Astrocyte (in vitro differentiated cells and primary cell): ENCODE results near the gene OR4F6. TPM values are rescaled to one million over a fixed set of nuclear protein-coding genes. Genes with fewer than 3 reads are reported as not detected.
"Not testable (repeated sequence)": the region's sequence is repeated elsewhere in the genome, so short reads cannot be mapped to it uniquely, and the experiment has no call there.

Source experiments
- DNase-seq: peaks from one replicate; pipeline ENCODE4 v3.0.0-alpha.2; 2010; ENCODE audit warnings: low read depth
- FAIRE-seq: peaks from 2 replicates; lab custom pipeline; 2011; peaks lifted over from hg19 to GRCh38; lab: Jason Lieb, UNC
- H2AFZ ChIP-seq: 2 replicates; pipeline ENCODE4 v1.6.0; 2012; ENCODE audit warnings: low read depth, low read length, inconsistent platforms
- H3K27ac ChIP-seq: 2 replicates; pipeline ENCODE4 v1.5.1; 2011; ENCODE audit warnings: low read depth, low read length, inconsistent platforms
- H3K27me3 ChIP-seq: 2 replicates; pipeline ENCODE4 v1.6.0; 2011; ENCODE audit warnings: low read length, inconsistent platforms; ENCODE audit not compliant: insufficient read depth
- H3K36me3 ChIP-seq: 2 replicates; pipeline ENCODE4 v1.5.1; 2011; ENCODE audit warnings: low read length, inconsistent platforms; ENCODE audit not compliant: insufficient read depth
- H3K4me1 ChIP-seq: 2 replicates; pipeline ENCODE4 v1.5.1; 2011; ENCODE audit warnings: low read length, inconsistent platforms; ENCODE audit not compliant: insufficient read depth
- H3K4me2 ChIP-seq: 2 replicates; pipeline ENCODE4 v1.6.0; 2012; ENCODE audit warnings: low read length, inconsistent platforms
- H3K4me3 ChIP-seq: 2 replicates; pipeline ENCODE4 v1.5.1; 2011; ENCODE audit warnings: low read depth, mild to moderate bottlenecking, low read length, inconsistent platforms; ENCODE audit not compliant: insufficient read depth
- H3K79me2 ChIP-seq: 2 replicates; pipeline ENCODE4 v1.6.0; 2012; ENCODE audit warnings: mild to moderate bottlenecking, low read length, inconsistent platforms; ENCODE audit not compliant: insufficient read depth
- H3K9ac ChIP-seq: 2 replicates; pipeline ENCODE4 v1.6.0; 2012; ENCODE audit warnings: mild to moderate bottlenecking, low read length, inconsistent platforms
- H3K9me3 ChIP-seq: 2 replicates; pipeline ENCODE4 v1.5.1; 2012; ENCODE audit warnings: low read depth, mild to moderate bottlenecking, low read length, inconsistent platforms; ENCODE audit not compliant: insufficient read depth
- H4K20me1 ChIP-seq: 2 replicates; pipeline ENCODE4 v1.6.0; 2012; ENCODE audit warnings: low read length, inconsistent platforms; ENCODE audit not compliant: insufficient read depth
- H3K27ac Mint-ChIP-seq: one replicate; pipeline ENCODE4 v1.8.0; 2021; ENCODE audit warnings: mild to moderate bottlenecking, mixed read lengths; ENCODE audit not compliant: unreplicated experiment
- H3K27me3 Mint-ChIP-seq: one replicate; pipeline ENCODE4 v1.8.0; 2021; ENCODE audit warnings: low read depth, mixed read lengths; ENCODE audit not compliant: unreplicated experiment
- H3K36me3 Mint-ChIP-seq: one replicate; pipeline ENCODE4 v1.8.0; 2021; ENCODE audit warnings: low read depth, mixed read lengths; ENCODE audit not compliant: unreplicated experiment
- H3K4me1 Mint-ChIP-seq: one replicate; pipeline ENCODE4 v1.8.0; 2021; ENCODE audit warnings: low read depth, mixed read lengths; ENCODE audit not compliant: unreplicated experiment
- H3K4me3 Mint-ChIP-seq: one replicate; pipeline ENCODE4 v1.8.0; 2021; ENCODE audit warnings: mild to moderate bottlenecking, moderate library complexity, mixed read lengths; ENCODE audit not compliant: unreplicated experiment
- H3K9me3 Mint-ChIP-seq: one replicate; pipeline ENCODE4 v1.8.0; 2021; ENCODE audit warnings: mild to moderate bottlenecking, mixed read lengths; ENCODE audit not compliant: unreplicated experiment
- CTCF ChIP-seq: IDR thresholded peaks from 2 replicates; pipeline ENCODE4 v1.5.1; 2011; ENCODE audit warnings: low read depth, mild to moderate bottlenecking, inconsistent platforms, low read length, moderate library complexity; ENCODE audit not compliant: insufficient read depth
- EZH2 ChIP-seq: IDR thresholded peaks from 2 replicates; pipeline ENCODE4 v1.6.1; 2012; ENCODE audit warnings: mild to moderate bottlenecking, low read length, inconsistent platforms; ENCODE audit not compliant: insufficient read depth
- total RNA-seq: library from RNA; stranded (reverse); gene quantifications from 2 replicates; pipeline ENCODE4 v1.2.1, GENCODE V29; 2021

The OR4F6 gene
- total RNA-seq, 1 donor from 2014 or later: not detected

- H3K36me3 Mint-ChIP-seq: no peaks in the 10 kb centered on the region
- H3K36me3 ChIP-seq: no peaks in the 10 kb centered on the region
These were observed 21.4 kb upstream of the OR4F6 start for GRCh38 chr15:101781928-101782327.

DNA sequence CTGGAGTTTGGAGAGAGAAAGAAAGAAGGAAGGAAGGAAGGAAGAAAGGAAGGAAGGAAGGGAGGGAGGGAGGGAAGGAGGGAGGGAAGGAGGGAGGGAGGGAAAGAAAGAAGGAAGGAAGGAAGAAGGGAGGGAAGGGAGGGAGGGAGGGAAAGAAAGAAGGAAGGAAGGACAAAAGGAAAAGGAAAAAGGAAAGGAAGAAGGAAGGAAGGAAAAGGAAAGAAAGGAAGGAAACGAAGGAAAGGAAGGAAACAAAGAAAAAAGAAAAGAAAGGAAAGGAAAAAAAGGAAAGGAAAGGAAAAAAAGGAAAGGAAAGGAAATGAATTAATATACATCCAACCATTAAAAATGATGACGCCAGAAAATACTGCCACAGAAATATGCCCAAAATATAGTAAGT is 18.7 kb upstream of the OR4F6 start:
- Mint-ChIP-seq H3K27ac (no peak overlapping the region), H3K36me3 (no peaks in the 10 kb centered on the region), H3K4me1 (peaks cover 2% of the 10 kb centered on the region), H3K9me3 (no peaks in the 10 kb centered on the region), H3K4me3 (no peak overlapping the region), H3K27me3 (peaks cover 11% of the 10 kb centered on the region)
- no peak for TF ChIP-seq EZH2
- TF ChIP-seq CTCF: no peak
- H3K9ac ChIP-seq: no peak overlapping the region
- DNase-seq (no peak), FAIRE-seq (no peak)
- H2AFZ ChIP-seq: no peak overlapping the region
- no peak overlapping the region for H3K4me2 ChIP-seq
- no peaks in the 10 kb centered on the region for H3K9me3 ChIP-seq
- H3K27ac ChIP-seq: no peak overlapping the region
- no peak overlapping the region for H3K4me3 ChIP-seq
- H3K27me3 ChIP-seq: peaks cover 3% of the 10 kb centered on the region
- H3K79me2 ChIP-seq: no peaks in the 10 kb centered on the region
- H4K20me1 ChIP-seq: no peaks in the 10 kb centered on the region
- H3K4me1 ChIP-seq: no peaks in the 10 kb centered on the region
- H3K36me3 ChIP-seq: no peaks in the 10 kb centered on the region

More at GRCh38 chr15:101781928-101782327, 21.4 kb upstream of the OR4F6 start:
- no peak overlapping the region for H3K9ac ChIP-seq
- DNase-seq (no peak), FAIRE-seq (no peak)
- no peaks in the 10 kb centered on the region for H3K9me3 ChIP-seq
- no peak overlapping the region for H3K27ac Mint-ChIP-seq
- no peak for TF ChIP-seq CTCF
- no peak for TF ChIP-seq EZH2
- H2AFZ ChIP-seq: no peak overlapping the region
- H3K79me2 ChIP-seq: no peaks in the 10 kb centered on the region
- no peak overlapping the region for H3K4me2 ChIP-seq
- H4K20me1 ChIP-seq: no peaks in the 10 kb centered on the region
- no peaks in the 10 kb centered on the region for H3K4me1 ChIP-seq
- no peak overlapping the region for H3K4me3 ChIP-seq
- peaks cover 2% of the 10 kb centered on the region for H3K4me1 Mint-ChIP-seq
- no peak overlapping the region for H3K27ac ChIP-seq
- H3K27me3 ChIP-seq: peaks cover 3% of the 10 kb centered on the region
- H3K4me3 Mint-ChIP-seq: no peak overlapping the region
- peaks cover 26% of the 10 kb centered on the region for H3K27me3 Mint-ChIP-seq
- no peaks in the 10 kb centered on the region for H3K9me3 Mint-ChIP-seq

- not testable (repeated sequence) for H3K4me1 Mint-ChIP-seq, H3K4me2 ChIP-seq, H3K27ac ChIP-seq, H3K9me3 ChIP-seq, FAIRE-seq, H3K27me3 Mint-ChIP-seq, H3K36me3 Mint-ChIP-seq, H3K9me3 Mint-ChIP-seq, H3K4me1 ChIP-seq, H3K27ac Mint-ChIP-seq, H3K4me3 ChIP-seq, H3K27me3 ChIP-seq, H3K36me3 ChIP-seq, H3K79me2 ChIP-seq, H2AFZ ChIP-seq, H4K20me1 ChIP-seq, DNase-seq, H3K9ac ChIP-seq, H3K4me3 Mint-ChIP-seq
These were observed 16.9 kb upstream of the OR4F6 start for GRCh38 chr15:101786422-101786821.

GRCh38 chr15:101788001-101788400 is 15.3 kb upstream of the OR4F6 start:
- not testable (repeated sequence) for H3K4me3 Mint-ChIP-seq, H3K79me2 ChIP-seq, H3K27me3 Mint-ChIP-seq, H3K36me3 Mint-ChIP-seq, DNase-seq, H3K4me1 Mint-ChIP-seq, H3K27ac ChIP-seq, H3K9ac ChIP-seq, H4K20me1 ChIP-seq, H3K4me2 ChIP-seq, FAIRE-seq, H3K4me3 ChIP-seq, H3K4me1 ChIP-seq, H3K27ac Mint-ChIP-seq, H2AFZ ChIP-seq, H3K36me3 ChIP-seq, H3K9me3 Mint-ChIP-seq, H3K9me3 ChIP-seq, H3K27me3 ChIP-seq

DNA sequence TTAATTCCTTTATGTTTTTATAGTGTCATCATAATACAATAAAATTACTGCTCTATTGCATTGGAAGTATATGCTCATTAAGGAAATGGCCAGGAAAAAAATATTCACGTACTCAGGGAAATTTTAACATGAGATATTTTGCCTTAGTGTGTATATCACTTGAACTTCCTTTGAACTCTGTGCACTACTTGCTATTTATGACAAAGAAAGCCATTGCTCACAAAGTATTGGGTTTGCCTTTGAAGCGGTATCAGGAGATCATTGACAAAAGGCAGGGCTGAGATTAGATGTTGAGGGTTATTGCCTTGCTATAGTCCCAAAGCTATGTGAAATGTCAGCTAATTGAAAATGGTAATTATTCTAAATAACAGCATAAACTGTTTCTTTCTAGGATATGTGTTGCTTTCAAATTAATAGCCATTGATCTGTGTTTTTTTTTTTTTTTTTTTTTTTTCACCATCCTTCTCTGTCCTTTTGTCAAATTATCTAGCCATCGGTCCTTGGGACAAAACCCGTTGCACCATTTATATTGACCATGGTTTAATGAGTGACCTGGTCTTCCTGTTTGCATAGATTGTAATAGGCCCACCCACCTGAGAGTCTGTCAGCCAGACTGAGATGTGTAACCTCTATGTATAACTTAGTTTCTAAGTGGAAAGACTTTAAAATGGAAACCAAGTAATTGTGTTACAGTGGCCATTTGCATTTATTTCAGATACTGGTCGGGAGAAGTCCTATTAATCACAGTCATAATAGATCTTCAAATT is 14.6 kb upstream of the OR4F6 start:
- H3K4me3 Mint-ChIP-seq, DNase-seq, H3K36me3 ChIP-seq, H3K27me3 ChIP-seq, H3K27ac Mint-ChIP-seq, H3K9ac ChIP-seq, H3K9me3 ChIP-seq, H3K36me3 Mint-ChIP-seq, H3K27ac ChIP-seq, H3K4me2 ChIP-seq, H3K4me1 ChIP-seq, H3K79me2 ChIP-seq, FAIRE-seq, H4K20me1 ChIP-seq, H3K9me3 Mint-ChIP-seq, H3K4me3 ChIP-seq, H3K4me1 Mint-ChIP-seq, H3K27me3 Mint-ChIP-seq, H2AFZ ChIP-seq: not testable (repeated sequence)
